HG03103 (cell line): ENCODE data around the gene CNNM4.

Experiments used
- ATAC-seq: cut with Tn5 transposase; IDR thresholded peaks from one replicate; pipeline ENCODE4 v1.9.1; 2021; ENCODE audit warnings: low read depth; ENCODE audit not compliant: unreplicated experiment

The CNNM4 gene

GRCh38 chr2:96828436-96828835, 67.7 kb downstream of the CNNM4 start:
- ATAC-seq: no peak

GRCh38 chr2:96828874-96829273, 68.2 kb downstream of the CNNM4 start:
- no peak for ATAC-seq

- ATAC-seq: no peak
Observed at GRCh38 chr2:96830044-96830562, 69.4 kb downstream of the CNNM4 start.

GRCh38 chr2:96831679-96832078, 71.0 kb downstream of the CNNM4 start:
- ATAC-seq: no peak

GRCh38 chr2:96832408-96832753, 71.7 kb downstream of the CNNM4 start:
- ATAC-seq: no peak

GRCh38 chr2:96832754-96833507, 72.2 kb downstream of the CNNM4 start:
- ATAC-seq: no peak

- no peak for ATAC-seq
Observed at GRCh38 chr2:96835830-96836229, 75.1 kb downstream of the CNNM4 start.

- ATAC-seq: no peak
Observed at GRCh38 chr2:96837575-96837974, 76.9 kb downstream of the CNNM4 start.

- ATAC-seq: no peak
Observed at GRCh38 chr2:96838345-96839292, 77.9 kb downstream of the CNNM4 start.

- no peak for ATAC-seq
Observed at GRCh38 chr2:96839293-96839874, 78.7 kb downstream of the CNNM4 start.

GRCh38 chr2:96839875-96840850, 79.5 kb downstream of the CNNM4 start:
- ATAC-seq: no peak

- no peak for ATAC-seq
Observed at GRCh38 chr2:96841701-96842495, 81.2 kb downstream of the CNNM4 start.

- no peak for ATAC-seq
Observed at GRCh38 chr2:96842600-96842999, 81.9 kb downstream of the CNNM4 start.

GRCh38 chr2:96843538-96844268, 83.0 kb downstream of the CNNM4 start, which contains the start of gene ANKRD23:
Gene ANKRD23, minus strand, starts transcription at chr2:96844021. Its CDS starts 29 bp downstream, at chr2:96843992.
- no peak for ATAC-seq

- no peak for ATAC-seq
Observed at GRCh38 chr2:96844405-96844808, 83.7 kb downstream of the CNNM4 start.

GRCh38 chr2:96846825-96847224, 86.1 kb downstream of the CNNM4 start:
- ATAC-seq: no peak

- no peak for ATAC-seq
Observed at GRCh38 chr2:96847586-96847985, 86.9 kb downstream of the CNNM4 start.

- ATAC-seq: no peak
Observed at GRCh38 chr2:96848264-96848663, 87.6 kb downstream of the CNNM4 start.
